Measurements from ENCODE around the gene HMGA1. TPM values are rescaled to one million over a fixed set of nuclear protein-coding genes. Genes with fewer than 3 reads are reported as not detected.
A peak's percentile ranks its signal among the peaks of the same experiment; 100 is the strongest.

The HMGA1 gene
- total RNA-seq, 4 donors from 2014 or later = 93.3 to 127 (median 111) TPM

DNA sequence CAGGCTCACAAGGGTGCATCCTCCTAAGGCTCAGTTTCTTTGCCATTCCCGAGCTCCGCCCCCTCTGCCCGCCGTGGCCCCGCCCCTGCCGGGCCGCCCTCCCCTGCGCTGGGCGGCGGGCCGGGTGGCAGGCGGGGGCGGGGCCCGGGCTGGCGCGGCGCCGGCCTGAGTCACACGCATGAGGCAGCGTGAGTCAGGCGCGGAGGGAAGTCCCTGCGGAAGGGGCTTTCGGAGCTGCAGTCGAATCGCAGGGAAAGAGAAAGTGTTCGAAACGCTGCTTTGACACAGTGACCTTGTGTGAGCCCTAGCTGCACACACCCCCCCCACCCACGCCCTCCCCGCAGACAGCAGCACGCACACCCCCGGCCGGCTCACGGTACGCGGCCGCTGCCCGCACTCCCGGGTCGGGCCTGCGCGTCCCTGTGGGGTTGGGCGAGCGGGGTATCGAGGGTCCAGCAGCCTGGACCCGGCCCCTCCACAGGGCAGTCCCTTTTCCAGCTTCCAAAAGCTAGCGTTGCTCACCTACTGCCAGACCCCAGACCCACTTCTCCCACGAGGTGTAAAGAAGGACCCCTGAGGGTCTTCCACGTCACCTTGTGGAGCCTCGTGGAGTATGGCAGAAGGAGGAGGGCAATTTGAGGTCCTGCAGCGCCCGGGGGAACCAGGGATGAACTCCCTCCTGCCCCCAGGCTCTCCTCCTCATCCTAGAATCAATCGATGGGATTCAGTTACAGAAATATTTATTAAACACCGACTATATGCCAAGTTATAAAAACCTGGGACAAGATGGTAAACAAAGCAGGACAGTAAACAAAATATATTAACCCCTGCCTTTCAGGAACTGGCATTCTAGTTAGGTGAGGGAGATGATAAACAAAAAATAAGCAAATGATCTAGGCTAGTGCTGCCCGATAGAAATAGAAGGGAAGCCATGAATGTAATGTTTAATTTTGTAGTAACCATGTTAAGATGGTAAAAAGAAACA, 12.4 kb upstream of the HMGA1 start:
- H3K36me3 ChIP-seq = no peaks in the 10 kb centered on the region
- WGBS = 2% methylated on average over 51 of the region's 55 CpGs
- no peak for TF ChIP-seq CTCF (IDR thresholded peaks at IDR 0.05)
- peak; percentile 37 to 59 for TF ChIP-seq POLR2A (IDR thresholded peaks at IDR 0.05)
- TF ChIP-seq POLR2AphosphoS5 (IDR thresholded peaks at IDR 0.05) = peak in 2 of 3 donors; percentile 53 to 90
- DNase-seq (ENCODE audit: low spot score in 2 of 2) = peak; percentile 94
- H3K4me3 ChIP-seq = peak overlapping the region; percentile 64
- H3K27me3 ChIP-seq = no peaks in the 10 kb centered on the region
- no peaks in the 10 kb centered on the region for H3K9me3 ChIP-seq
- H3K4me1 ChIP-seq = peaks cover 45% of the 10 kb centered on the region
- peak overlapping the region; percentile 93 for H3K27ac ChIP-seq

- TF ChIP-seq POLR2A (IDR thresholded peaks at IDR 0.05) (no peak), EP300 (IDR thresholded peaks at IDR 0.05) (no peak), CTCF (IDR thresholded peaks at IDR 0.05) (no peak), POLR2AphosphoS5 (IDR thresholded peaks at IDR 0.05) (no peak)
- 97% methylated on average over 5 of the region's 5 CpGs for whole genome bisulfite sequencing
- no peak for DNase-seq (ENCODE audit: low spot score in 2 of 2)
- peaks cover 45% of the 10 kb centered on the region for H3K4me1 ChIP-seq
- no peak overlapping the region for H3K4me3 ChIP-seq
- H3K27me3 ChIP-seq = no peaks in the 10 kb centered on the region
- peak overlapping the region; percentile 60 for H3K27ac ChIP-seq
- no peaks in the 10 kb centered on the region for H3K9me3 ChIP-seq
- no peaks in the 10 kb centered on the region for H3K36me3 ChIP-seq
Measured at GRCh38 chr6:34225551-34225950, 11.1 kb upstream of the HMGA1 start.

DNA sequence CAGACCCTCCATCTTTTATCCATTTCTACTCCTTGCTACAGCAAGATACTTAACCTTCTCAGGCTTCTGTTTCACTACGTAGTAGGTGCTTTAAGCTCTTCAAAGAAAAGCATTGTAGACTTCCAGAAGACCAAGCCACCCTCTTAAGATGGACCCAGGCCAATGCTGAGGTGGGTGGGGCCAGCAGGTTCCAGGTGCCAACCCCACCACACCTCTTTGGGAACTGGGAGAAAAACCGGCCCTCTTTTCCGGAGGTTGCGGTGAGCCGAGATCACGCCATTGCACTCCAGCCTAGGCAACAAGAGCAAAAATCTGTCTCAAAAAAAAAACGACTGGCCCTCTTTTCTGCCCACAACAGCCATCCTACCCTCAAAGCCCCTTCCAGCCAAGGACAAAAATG, 10.6 kb upstream of the HMGA1 start:
- DNase-seq (ENCODE audit: low spot score in 2 of 2) = no peak
- Histone ChIP-seq H3K4me3 (no peak overlapping the region), H3K27ac (peak overlapping the region; percentile 60), H3K27me3 (no peaks in the 10 kb centered on the region), H3K4me1 (peaks cover 50% of the 10 kb centered on the region), H3K9me3 (no peaks in the 10 kb centered on the region), H3K36me3 (no peaks in the 10 kb centered on the region)
- TF ChIP-seq CTCF (IDR thresholded peaks at IDR 0.05) (no peak), EP300 (IDR thresholded peaks at IDR 0.05) (no peak), POLR2A (IDR thresholded peaks at IDR 0.05) (no peak), POLR2AphosphoS5 (IDR thresholded peaks at IDR 0.05) (no peak)
- 54% methylated on average over 7 of the region's 7 CpGs for WGBS

GRCh38 chr6:34226731-34227586, 9.7 kb upstream of the HMGA1 start:
- Histone ChIP-seq H3K4me3 (no peak overlapping the region), H3K36me3 (no peaks in the 10 kb centered on the region), H3K27ac (peak overlapping the region; percentile 60), H3K9me3 (no peaks in the 10 kb centered on the region), H3K27me3 (no peaks in the 10 kb centered on the region), H3K4me1 (peaks cover 52% of the 10 kb centered on the region)
- DNase-seq (ENCODE audit: low spot score in 2 of 2) = no peak
- WGBS = 66% methylated on average over 10 of the region's 15 CpGs
- TF ChIP-seq CTCF (IDR thresholded peaks at IDR 0.05) (no peak), POLR2AphosphoS5 (IDR thresholded peaks at IDR 0.05) (no peak), POLR2A (IDR thresholded peaks at IDR 0.05) (no peak), EP300 (IDR thresholded peaks at IDR 0.05) (no peak)

Data from suprapubic skin (tissue), 4 donors.